Left ventricle myocardium inferior (tissue), 1 donor: Measurements from ENCODE around the gene HSDL1. TPM values are rescaled to one million over a fixed set of nuclear protein-coding genes. Genes with fewer than 3 reads are reported as not detected.
"Not testable (repeated sequence)": the region's sequence is repeated elsewhere in the genome, so short reads cannot be mapped to it uniquely, and the experiment has no call there.

Source experiments
- DNase-seq: peaks from one replicate; pipeline ENCODE4 v3.0.0-alpha.2; 2020
- H3K27ac ChIP-seq: fragments of 200-600 bp; replicated peaks from 2 replicates; pipeline ENCODE4 v1.8.0; 2021
- H3K27me3 ChIP-seq: fragments of 200-600 bp; 2 replicates; pipeline ENCODE4 v1.8.0; 2021; ENCODE audit warnings: low read depth
- H3K36me3 ChIP-seq: fragments of 200-600 bp; 2 replicates; pipeline ENCODE4 v1.8.0; 2021
- H3K4me1 ChIP-seq: fragments of 200-600 bp; 2 replicates; pipeline ENCODE4 v1.8.0; 2021
- H3K4me3 ChIP-seq: fragments of 200-600 bp; 2 replicates; pipeline ENCODE4 v1.8.0; 2021; ENCODE audit warnings: mild to moderate bottlenecking, moderate library complexity
- H3K9me3 ChIP-seq: fragments of 200-600 bp; replicated peaks from 2 replicates; pipeline ENCODE4 v1.8.0; 2021
- intact Hi-C: fragments of 100-400 bp; cut with micrococcal nuclease; formaldehyde crosslinking; loops from one replicate; pipeline ENCODE4 v1.11.0; 2022
- total RNA-seq: library from RNA; stranded (reverse); fragmentation: NEBNext Ultra II Directional; extraction: Animal tissue kit (Norgen Biotek cat#: 25700); gene quantifications from one replicate; pipeline ENCODE4 v1.2.1, GENCODE V29; 2021
- TF ChIP-seq, protein P1 (sequence below): fragments of 200-600 bp; IDR thresholded peaks from 2 replicates; pipeline ENCODE4 v1.8.0; 2021; ENCODE audit warnings: antibody characterized with exemption, mild to moderate bottlenecking, borderline replicate concordance
- donor health status: DM: no; HTN: yes; CAD: no; lungs with severe emphysema.

HSDL1 gene
- total RNA-seq, 1 donor from 2014 or later = 23.8 TPM

DNA sequence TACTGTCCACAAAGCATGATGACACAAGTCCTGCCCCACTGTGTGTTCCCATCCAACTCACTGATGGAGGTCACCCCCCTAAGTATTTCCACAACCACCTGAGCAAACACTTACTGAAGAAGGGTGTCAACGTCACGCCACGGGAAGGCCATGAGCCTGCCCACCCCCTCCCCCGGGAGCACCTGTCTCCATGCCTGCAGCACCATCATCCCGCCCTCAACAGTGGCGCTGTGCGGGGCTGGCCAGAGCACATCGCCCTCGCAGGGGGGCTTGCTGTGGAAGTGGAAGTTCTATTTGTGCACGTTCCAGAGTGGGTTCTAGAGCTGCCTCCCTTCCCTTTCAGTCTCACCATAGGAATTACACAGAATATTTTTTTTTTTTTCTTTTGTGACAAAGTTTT, 24.0 kb downstream of the HSDL1 start:
- intact Hi-C loops = no loop called here
- TF ChIP-seq, protein P1, sequence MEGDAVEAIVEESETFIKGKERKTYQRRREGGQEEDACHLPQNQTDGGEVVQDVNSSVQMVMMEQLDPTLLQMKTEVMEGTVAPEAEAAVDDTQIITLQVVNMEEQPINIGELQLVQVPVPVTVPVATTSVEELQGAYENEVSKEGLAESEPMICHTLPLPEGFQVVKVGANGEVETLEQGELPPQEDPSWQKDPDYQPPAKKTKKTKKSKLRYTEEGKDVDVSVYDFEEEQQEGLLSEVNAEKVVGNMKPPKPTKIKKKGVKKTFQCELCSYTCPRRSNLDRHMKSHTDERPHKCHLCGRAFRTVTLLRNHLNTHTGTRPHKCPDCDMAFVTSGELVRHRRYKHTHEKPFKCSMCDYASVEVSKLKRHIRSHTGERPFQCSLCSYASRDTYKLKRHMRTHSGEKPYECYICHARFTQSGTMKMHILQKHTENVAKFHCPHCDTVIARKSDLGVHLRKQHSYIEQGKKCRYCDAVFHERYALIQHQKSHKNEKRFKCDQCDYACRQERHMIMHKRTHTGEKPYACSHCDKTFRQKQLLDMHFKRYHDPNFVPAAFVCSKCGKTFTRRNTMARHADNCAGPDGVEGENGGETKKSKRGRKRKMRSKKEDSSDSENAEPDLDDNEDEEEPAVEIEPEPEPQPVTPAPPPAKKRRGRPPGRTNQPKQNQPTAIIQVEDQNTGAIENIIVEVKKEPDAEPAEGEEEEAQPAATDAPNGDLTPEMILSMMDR = no peak
- no peak for DNase-seq

GRCh38 chr16:84120023-84120422, 25.0 kb downstream of the HSDL1 start:
- H3K4me3 ChIP-seq = no peak overlapping the region
- TF ChIP-seq, protein P1 = no peak
- intact Hi-C loops = no loop called here
- no peaks in the 10 kb centered on the region for H3K27me3 ChIP-seq
- peaks cover 24% of the 10 kb centered on the region for H3K36me3 ChIP-seq
- no peak for DNase-seq
- H3K4me1 ChIP-seq = peaks cover 29% of the 10 kb centered on the region
- H3K27ac ChIP-seq = no peak overlapping the region
- no peaks in the 10 kb centered on the region for H3K9me3 ChIP-seq

More for the DNA sequence above, 24.0 kb downstream of the HSDL1 start:
- peaks cover 24% of the 10 kb centered on the region for H3K36me3 ChIP-seq
- no peak overlapping the region for H3K4me3 ChIP-seq
- no peak overlapping the region for H3K27ac ChIP-seq
- peaks cover 19% of the 10 kb centered on the region for H3K4me1 ChIP-seq
- no peaks in the 10 kb centered on the region for H3K27me3 ChIP-seq
- H3K9me3 ChIP-seq = no peaks in the 10 kb centered on the region

GRCh38 chr16:84119368-84119767, 25.6 kb downstream of the HSDL1 start:
- Histone ChIP-seq H3K4me3 (no peak overlapping the region), H3K4me1 (peaks cover 35% of the 10 kb centered on the region), H3K27ac (no peak overlapping the region), H3K27me3 (no peaks in the 10 kb centered on the region), H3K36me3 (peaks cover 22% of the 10 kb centered on the region), H3K9me3 (no peaks in the 10 kb centered on the region)
- intact Hi-C loops = no loop called here
- TF ChIP-seq, protein P1 = no peak
- DNase-seq = no peak

DNA sequence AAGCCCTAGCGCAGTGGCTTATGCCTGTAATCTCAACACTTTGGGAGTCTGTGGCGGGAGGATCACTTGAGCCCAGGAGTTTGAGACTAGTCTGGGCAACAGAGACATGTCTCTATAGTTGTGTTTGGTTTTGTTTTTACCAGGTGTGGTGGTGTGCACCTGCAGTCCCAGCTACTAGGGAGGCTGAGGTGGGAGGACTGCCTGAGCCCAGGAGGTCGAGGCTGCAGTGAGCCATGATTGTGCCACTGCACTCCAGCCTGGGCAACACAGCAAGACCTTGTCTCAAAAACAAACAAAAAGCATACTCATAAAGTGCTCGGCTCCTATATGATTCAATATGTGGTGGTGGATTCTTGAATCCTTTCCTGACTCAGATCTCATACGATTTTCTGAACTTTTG, 26.7 kb downstream of the HSDL1 start:
- H3K9me3 ChIP-seq, H3K27me3 ChIP-seq, H3K4me3 ChIP-seq, H3K27ac ChIP-seq, DNase-seq, intact Hi-C loops: not testable (repeated sequence)
- Histone ChIP-seq H3K36me3 (peaks cover 12% of the 10 kb centered on the region), H3K4me1 (peaks cover 46% of the 10 kb centered on the region)

DNA sequence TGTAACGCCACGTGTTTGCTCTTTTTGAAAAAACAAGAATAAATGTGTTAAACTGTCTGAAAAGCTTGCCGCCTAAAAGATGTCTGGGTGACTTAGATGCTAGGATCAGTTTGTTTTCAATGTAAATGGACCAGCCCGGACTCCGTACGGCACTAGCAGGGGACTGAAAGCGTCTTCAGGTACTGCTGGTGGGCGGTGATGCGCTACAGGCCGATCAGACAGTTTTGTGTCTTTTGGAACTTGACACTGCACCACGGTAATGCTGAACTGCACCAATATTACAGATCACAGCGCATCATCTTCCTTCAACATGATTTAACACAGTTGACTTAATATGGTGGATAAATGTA, 27.5 kb downstream of the HSDL1 start:
- Histone ChIP-seq H3K9me3 (no peaks in the 10 kb centered on the region), H3K36me3 (peaks cover 4% of the 10 kb centered on the region), H3K4me3 (peak overlapping the region; percentile 74), H3K4me1 (peaks cover 48% of the 10 kb centered on the region), H3K27me3 (no peaks in the 10 kb centered on the region), H3K27ac (peak overlapping the region; percentile 92)
- TF ChIP-seq, protein P1 = no peak
- intact Hi-C loops = no loop called here
- DNase-seq = no peak

GRCh38 chr16:84116720-84117493, 28.1 kb downstream of the HSDL1 start, which contains the start of gene MBTPS1:
MBTPS1 (minus strand) TSS chr16:84116942; CDS start chr16:84101783, 15,159 bp downstream.
- Histone ChIP-seq H3K27me3 (no peaks in the 10 kb centered on the region), H3K9me3 (no peaks in the 10 kb centered on the region), H3K4me1 (peaks cover 49% of the 10 kb centered on the region), H3K27ac (peak within 1 kb of the TSS; percentile 92), H3K36me3 (no peaks in the 10 kb centered on the region), H3K4me3 (peak within 1 kb of the TSS; percentile 74)
- TF ChIP-seq, protein P1 = peak; percentile 1
- DNase-seq = peak; percentile 99
- intact Hi-C loops = no loop called here
